Glutamatergic neuron (in vitro differentiated cells): ENCODE results near the gene DBNDD2. TPM values are rescaled to one million over a fixed set of nuclear protein-coding genes. Genes with fewer than 3 reads are reported as not detected.

Experiments used
- DNase-seq: peaks from one replicate; pipeline ENCODE4 v3.0.0; 2022
- H3K27ac Mint-ChIP-seq: one replicate; pipeline ENCODE4 v1.8.0; 2020; ENCODE audit warnings: mild to moderate bottlenecking, mixed read lengths, inconsistent platforms; ENCODE audit not compliant: unreplicated experiment
- H3K27me3 Mint-ChIP-seq: one replicate; pipeline ENCODE4 v1.8.0; 2020; ENCODE audit warnings: mild to moderate bottlenecking, moderate library complexity, mixed read lengths, inconsistent platforms; ENCODE audit not compliant: unreplicated experiment
- H3K36me3 Mint-ChIP-seq: one replicate; pipeline ENCODE4 v1.8.0; 2020; ENCODE audit warnings: mild to moderate bottlenecking, mixed read lengths, inconsistent platforms; ENCODE audit not compliant: unreplicated experiment
- H3K4me1 Mint-ChIP-seq: one replicate; pipeline ENCODE4 v1.8.0; 2020; ENCODE audit warnings: mild to moderate bottlenecking, low read depth, mixed read lengths, inconsistent platforms; ENCODE audit not compliant: unreplicated experiment
- H3K4me3 Mint-ChIP-seq: one replicate; pipeline ENCODE4 v1.8.0; 2020; ENCODE audit warnings: mild to moderate bottlenecking, mixed read lengths, inconsistent platforms; ENCODE audit not compliant: unreplicated experiment
- H3K9me3 Mint-ChIP-seq: one replicate; pipeline ENCODE4 v1.8.0; 2020; ENCODE audit warnings: mild to moderate bottlenecking, moderate library complexity, mixed read lengths, inconsistent platforms; ENCODE audit not compliant: unreplicated experiment
- CTCF ChIP-seq: fragments of 200-600 bp; sonication (generic); IDR thresholded peaks from one replicate; pipeline ENCODE4 v1.5.0; 2021; ENCODE audit not compliant: partially characterized antibody, unreplicated experiment
- total RNA-seq: library from RNA; stranded (reverse); fragmentation: NEBNext Ultra II Directional; extraction: Animal tissue kit (Norgen Biotek cat#: 25700); gene quantifications from one replicate; pipeline ENCODE4 v1.2.1, GENCODE V29; 2021; ENCODE audit not compliant: unreplicated experiment

DBNDD2 gene
- total RNA-seq, 1 donor from 2014 or later: 4.1 TPM

DNA sequence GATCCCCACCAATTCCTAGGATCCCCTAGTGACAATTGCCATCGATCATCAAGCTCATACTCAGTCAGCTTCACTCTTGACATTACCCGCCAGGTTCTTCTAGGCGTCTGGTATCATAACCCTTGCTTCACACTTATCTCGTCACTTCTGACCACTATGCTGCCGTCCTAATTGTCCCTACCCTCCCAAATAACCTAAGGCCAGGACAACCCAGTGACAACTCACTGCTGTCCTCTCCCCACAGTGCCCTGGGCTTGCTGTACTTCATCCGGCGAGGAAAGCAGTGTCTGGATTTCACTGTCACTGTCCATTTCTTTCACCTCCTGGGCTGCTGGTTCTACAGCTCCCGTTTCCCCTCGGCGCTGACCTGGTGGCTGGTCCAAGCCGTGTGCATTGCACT, 41.5 kb upstream of the DBNDD2 start:
- Mint-ChIP-seq H3K4me3 (no peak overlapping the region), H3K36me3 (no peaks in the 10 kb centered on the region), H3K9me3 (peaks cover 5% of the 10 kb centered on the region), H3K27me3 (peaks cover 4% of the 10 kb centered on the region), H3K27ac (no peak overlapping the region), H3K4me1 (peaks cover 11% of the 10 kb centered on the region)
- DNase-seq: no peak
- TF ChIP-seq CTCF: no peak

GRCh38 chr20:45367126-45367525, 41.0 kb upstream of the DBNDD2 start:
- no peak for DNase-seq
- TF ChIP-seq CTCF: no peak
- H3K36me3 Mint-ChIP-seq: no peaks in the 10 kb centered on the region
- peaks cover 11% of the 10 kb centered on the region for H3K4me1 Mint-ChIP-seq
- H3K9me3 Mint-ChIP-seq: peaks cover 5% of the 10 kb centered on the region
- H3K4me3 Mint-ChIP-seq: no peak overlapping the region
- peaks cover 4% of the 10 kb centered on the region for H3K27me3 Mint-ChIP-seq
- no peak overlapping the region for H3K27ac Mint-ChIP-seq

DNA sequence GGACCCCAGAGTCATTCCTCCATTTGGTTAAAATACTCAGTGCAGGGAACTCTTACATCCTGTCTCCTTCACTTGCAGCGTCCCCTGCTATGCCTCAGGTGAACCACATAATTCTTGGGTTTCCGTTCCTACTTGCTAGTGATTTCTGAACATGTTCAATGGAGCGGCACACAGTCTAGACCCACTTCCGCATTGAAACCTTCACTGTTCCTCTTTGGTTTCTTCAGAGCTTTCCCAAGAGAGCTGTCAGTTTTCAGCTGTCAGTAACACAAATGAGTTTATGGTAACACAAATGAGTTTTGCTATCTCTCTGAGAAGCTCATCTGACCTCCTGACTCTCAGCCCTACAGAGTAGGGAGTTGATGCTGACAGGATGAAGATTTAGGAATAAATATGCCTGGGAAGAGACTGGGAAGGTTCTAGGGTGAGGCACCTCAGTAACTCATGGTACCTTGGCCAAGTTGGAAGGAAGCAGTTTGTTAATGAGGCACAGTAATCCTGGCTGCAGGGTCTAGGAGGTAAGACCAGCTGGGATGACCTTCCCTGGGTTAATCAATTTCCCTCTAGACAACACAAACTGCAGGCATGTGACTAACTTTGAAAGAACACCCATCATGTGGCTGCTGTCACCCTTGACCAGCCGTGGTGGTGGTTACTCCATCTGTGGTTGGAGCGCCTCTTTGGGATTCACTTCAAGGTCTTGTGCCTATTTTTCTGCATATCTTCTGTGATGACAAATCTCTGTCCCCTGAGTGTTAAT, 39.7 kb upstream of the DBNDD2 start:
- DNase-seq: no peak
- Mint-ChIP-seq H3K9me3 (no peaks in the 10 kb centered on the region), H3K4me3 (no peak overlapping the region), H3K4me1 (peaks cover 7% of the 10 kb centered on the region), H3K27ac (no peak overlapping the region), H3K36me3 (no peaks in the 10 kb centered on the region), H3K27me3 (peaks cover 4% of the 10 kb centered on the region)
- TF ChIP-seq CTCF: no peak

GRCh38 chr20:45370571-45371160, 37.4 kb upstream of the DBNDD2 start:
- H3K27ac Mint-ChIP-seq: no peak overlapping the region
- no peak for DNase-seq

More at GRCh38 chr20:45370571-45371160, 37.4 kb upstream of the DBNDD2 start:
- no peaks in the 10 kb centered on the region for H3K36me3 Mint-ChIP-seq
- TF ChIP-seq CTCF: no peak
- peaks cover 4% of the 10 kb centered on the region for H3K27me3 Mint-ChIP-seq
- H3K4me3 Mint-ChIP-seq: no peak overlapping the region
- no peaks in the 10 kb centered on the region for H3K4me1 Mint-ChIP-seq
- peaks cover 1% of the 10 kb centered on the region for H3K9me3 Mint-ChIP-seq
